Stimulated activated CD4-positive, alpha-beta T cell treated with anti-CD3 and anti-CD28 coated beads, Interleukin-4, amount 100 ng/mL, for 4 hours (primary cell): ENCODE results near the gene CCT7.
"Not testable (repeated sequence)": the region's sequence is repeated elsewhere in the genome, so short reads cannot be mapped to it uniquely, and the experiment has no call there.

ENCODE experiments used
- DNase-seq, 2 experiments: peaks; one replicate each; pipeline ENCODE4 v3.0.0-alpha.2; 2020

The CCT7 gene

GRCh38 chr2:73255907-73256617, 22.0 kb downstream of the CCT7 start:
- no peak for DNase-seq

GRCh38 chr2:73256618-73256922, 22.5 kb downstream of the CCT7 start:
- no peak for DNase-seq

- no peak for DNase-seq
These were observed 22.9 kb downstream of the CCT7 start for GRCh38 chr2:73257021-73257420.

GRCh38 chr2:73257425-73258125, 23.5 kb downstream of the CCT7 start:
- DNase-seq = peak in 1 of 2 experiments; percentile 12

DNA sequence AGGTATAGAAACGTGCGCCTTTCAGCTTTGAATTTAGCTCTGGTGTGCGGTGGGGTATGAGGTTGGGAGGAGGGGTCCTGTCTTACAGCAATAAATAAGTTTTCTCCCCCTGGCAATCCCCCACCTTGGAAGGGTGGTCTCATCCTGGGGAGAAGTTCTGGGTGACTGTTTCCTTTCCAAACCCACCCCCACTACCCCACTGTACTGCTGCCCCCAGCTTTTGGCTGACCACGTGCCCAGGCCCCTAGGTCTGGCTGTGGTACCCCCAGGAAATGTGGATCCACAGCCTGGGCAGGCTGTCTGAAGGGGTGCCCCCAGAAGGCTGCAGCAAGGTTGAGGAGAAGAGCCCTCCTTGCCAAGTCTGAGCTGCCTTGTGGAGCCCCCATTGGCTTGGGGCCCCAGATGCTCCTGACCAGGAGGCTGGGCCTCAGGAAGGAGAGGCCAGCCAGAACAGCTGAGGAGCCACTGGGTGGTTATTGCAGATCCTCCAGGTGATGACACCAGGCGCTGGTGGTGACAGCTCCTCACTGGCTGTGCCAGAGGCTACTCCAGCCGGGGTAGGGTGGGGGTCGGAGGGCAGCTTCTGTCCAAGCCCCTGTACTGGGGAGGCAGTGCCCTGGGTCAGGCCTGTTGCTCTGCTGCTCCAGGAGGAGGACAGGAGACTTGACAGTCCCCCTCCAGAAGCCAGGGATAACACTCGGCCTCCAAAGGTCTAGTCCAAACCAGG, 24.2 kb downstream of the CCT7 start:
- DNase-seq = no peak

GRCh38 chr2:73258913-73259215, 24.8 kb downstream of the CCT7 start:
- no peak for DNase-seq

DNA sequence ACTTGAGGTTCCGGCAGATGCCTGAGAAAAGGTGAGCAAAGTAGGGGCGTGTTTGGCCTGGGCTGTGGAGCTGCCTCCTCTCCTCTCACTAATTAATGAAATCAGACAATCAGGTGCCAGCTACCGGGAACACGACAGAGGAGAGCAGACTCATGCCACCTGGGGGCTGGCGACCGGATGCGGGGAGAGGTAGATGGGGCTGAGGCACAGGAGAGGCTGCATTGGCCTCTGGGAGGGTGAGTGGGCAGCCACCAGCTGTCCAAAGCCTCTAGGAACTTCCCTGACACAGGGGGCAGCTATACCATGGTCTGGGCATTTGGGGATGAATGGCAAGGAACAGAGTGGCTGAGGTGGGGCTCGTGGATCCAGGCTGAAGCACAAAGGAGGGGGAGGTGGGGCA, 25.2 kb downstream of the CCT7 start:
- no peak for DNase-seq

DNA sequence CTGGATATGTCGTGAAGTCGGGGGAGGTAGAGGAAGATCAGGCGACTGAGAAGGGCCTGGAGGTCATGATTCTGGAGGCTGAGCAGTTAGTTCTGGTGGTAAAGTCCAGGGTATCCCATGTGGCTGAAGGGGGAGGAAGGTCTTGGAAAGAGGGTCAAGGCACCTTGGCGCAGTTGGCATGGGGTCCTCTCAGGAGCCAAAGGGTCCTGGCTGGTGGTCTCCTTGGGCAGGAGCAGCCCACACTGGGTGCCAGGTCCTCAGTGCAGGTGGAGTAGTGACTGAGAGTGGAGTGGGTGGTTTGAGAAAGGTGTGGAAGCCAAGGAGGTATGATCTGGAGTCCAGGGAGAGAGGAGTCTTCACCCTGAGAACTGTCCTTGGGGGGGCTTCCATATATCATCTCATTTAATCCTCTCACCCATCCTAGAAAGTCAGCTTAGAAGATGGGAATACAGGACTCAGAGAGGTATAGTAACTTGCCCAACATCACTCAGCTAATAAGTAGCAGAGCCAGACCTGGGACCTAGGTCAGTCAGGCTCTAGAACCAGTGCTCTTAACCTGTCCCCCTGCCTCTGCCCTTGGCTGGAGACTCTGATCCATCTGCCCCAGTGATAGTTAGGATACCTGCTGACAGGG, 25.7 kb downstream of the CCT7 start:
- DNase-seq = no peak

- no peak for DNase-seq
These were observed 26.4 kb downstream of the CCT7 start for GRCh38 chr2:73260338-73260984.

GRCh38 chr2:73262108-73262651, 28.1 kb downstream of the CCT7 start:
- no peak for DNase-seq

- DNase-seq = not testable (repeated sequence)
These were observed 28.8 kb downstream of the CCT7 start for GRCh38 chr2:73262691-73263429.

DNA sequence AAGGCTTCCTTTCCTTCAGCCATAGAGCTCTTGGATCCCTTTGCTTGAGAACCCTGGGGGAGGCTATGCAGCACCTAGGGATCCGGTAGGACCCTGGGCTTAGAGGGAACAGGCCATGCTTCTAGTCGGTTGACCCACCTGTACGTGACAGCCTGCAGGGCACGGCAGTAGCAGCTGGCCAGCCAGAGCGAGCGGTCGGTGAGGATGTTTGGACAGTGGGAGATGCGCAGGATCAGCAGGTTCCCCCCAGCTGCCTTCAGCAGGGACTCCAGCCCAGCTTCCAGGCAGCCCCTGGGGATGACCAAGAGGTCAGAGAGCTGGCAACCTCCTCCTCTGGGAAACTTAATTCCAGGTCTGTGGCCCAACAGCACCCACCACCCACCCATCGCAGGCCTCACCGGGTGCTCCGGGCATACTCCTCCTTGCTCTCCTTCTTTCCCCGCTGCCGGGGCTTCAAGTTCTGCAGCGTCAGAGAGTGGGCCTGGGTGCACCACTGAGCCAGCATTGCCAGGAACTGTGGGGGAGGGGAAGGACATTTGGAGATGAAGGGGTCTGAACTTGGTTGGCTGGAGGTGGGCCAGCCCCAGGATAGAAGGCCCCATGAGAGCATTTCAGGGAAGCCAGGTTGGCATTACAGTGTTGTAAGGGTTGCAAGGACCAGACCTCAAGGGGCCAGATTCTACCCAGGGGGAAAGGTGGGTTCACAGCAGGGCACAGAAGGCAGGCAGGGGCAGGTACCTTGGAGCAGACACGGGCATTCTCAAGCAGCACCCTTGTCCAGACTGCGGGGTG, 29.6 kb downstream of the CCT7 start:
- no peak for DNase-seq

DNA sequence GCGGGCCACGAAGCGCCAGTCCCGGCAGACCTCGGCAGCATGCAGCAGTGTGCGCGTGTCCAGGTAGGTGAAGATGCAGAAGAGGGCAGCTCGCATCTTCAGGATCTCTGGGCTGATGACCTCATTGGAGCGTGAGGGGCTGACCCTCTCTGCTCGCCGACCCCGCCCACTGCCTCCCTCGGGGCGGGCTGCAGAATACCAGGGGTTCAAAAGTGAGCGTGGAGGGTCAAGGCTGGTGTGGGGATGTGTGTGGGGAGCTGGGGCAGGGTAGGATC, 30.2 kb downstream of the CCT7 start:
- DNase-seq = no peak

DNA sequence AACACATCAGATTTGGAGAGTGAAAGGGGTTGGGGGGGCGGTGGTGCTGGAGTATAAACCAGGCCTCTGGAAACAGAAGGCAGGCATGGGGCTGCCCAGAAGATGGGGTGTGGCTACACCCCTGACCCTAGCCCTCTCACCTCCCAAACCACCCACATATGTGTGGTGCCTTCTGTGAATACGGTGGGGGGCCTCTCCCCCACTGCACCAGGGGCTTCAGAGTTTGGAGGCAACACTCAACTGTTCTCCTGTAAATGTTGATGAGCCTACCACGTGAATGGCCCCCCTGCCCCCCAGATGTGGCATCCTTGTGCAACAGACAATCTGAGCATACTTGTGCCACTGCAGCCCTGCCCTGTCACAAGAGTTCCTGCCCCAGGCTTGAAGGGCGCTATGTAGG, 30.7 kb downstream of the CCT7 start:
- DNase-seq = no peak

DNA sequence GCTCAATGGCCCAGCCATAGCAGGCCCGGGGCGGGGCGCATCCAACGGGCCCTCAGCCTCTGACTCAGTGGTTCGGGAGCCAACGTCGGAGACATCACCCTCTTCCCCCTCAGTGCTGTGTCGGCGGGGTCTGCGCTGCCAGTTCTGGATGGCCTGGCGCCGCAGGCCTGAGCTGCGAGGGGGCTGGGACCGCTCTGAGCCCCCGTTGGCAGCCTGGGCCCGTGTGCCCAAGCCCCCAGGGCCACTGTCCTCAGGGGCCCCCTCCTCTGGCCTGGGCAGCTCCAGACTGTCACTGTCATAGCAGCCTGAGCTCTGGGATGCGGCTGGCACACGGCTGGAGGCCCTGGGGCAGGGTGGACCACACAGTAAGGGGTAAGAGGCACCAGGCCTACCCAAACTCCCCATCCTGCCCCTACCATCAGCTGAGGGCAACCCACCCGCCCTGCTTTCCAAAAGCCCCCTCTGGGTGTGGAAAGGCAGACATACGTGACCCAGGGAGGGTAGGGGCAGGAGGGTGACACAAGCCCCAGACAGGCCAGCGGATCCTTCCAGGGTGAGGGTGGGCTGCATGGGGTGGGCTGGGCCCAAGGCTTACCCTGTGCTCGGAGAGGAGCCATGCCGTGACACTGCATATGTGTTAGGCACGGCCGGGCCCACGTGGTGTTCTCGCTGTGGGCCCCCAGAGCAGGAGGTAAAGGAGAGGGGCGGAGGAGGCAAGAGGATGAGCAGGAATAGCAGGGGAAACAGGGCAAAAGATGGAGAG, 31.4 kb downstream of the CCT7 start:
- no peak for DNase-seq

DNA sequence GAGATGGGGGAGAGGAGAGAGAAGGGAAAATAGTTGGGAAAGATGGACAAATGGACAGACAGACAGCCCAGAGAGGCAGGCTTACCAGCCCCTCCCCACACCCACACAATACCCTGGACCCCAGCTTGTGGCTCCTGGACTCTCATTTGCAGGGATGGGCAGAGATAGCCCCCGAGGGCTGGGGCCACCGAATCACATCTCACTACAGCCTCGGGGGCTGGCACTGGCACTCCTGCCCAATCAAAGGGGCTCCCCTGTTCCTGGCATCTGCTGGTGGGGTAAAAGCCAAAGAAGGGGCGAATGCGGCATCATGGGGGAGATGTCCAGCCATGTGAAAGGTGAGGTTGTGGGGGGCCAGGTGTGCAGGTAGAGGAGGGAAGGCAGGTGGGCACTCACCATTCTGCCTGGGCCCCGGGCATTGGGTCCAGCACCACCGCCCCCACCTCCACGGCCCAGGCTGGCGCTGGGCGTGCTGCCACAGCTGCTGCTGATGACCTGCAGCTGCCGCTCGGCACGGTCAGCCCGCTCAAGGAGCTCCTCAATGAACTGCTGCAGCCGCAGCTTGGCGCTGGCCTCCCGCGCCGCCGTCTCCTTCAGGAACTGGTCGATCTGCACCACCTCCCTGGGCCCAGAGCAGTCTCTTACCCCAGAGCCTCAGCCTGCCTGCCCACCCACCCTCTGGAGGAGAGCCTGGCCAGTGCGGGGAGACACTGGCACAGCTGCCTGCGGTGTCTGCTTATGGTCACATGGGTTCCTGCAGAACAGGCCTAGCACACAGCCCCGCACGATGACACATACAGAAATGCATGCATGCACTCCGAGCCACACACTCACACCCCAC, 32.2 kb downstream of the CCT7 start:
- DNase-seq = no peak

DNA sequence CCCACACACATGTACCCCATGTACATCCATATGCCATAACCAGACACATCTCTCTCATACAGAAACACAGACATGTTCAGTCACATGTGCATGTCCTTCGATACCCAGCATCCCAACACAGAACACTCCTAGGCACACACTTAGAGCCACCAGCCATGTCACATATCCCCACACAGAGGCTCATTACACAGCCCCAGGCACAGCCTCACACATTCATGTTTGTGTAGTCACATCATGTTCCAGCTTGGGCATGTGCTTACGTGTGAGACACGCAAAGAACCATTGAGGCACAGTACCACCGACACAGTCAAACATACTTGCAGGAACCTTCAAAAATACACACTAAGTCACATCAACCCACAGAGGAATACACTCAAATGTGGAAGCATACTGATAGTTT, 32.9 kb downstream of the CCT7 start:
- DNase-seq = no peak

DNA sequence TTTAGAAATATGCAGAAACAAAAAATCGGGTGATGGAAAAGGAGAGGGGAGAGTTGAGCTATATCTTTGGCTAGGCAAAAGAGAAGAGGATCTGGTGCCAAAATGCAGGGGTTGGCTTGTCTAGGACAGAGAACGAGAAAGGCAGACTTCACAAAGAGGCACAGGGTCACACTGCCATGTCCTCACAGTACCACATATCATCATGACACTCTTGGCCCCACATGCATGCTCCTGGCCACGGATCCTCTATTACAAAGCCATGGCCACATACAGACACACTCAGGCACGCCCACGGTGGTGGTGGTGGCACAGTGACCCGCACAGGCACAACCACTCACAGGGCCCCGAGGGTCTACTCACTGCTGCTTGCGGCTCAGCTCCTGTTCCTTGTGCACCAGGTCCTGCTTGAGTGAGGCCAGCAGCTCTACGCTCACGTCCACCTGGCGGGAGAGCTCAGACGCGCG, 34.3 kb downstream of the CCT7 start:
- DNase-seq = no peak

- peak; percentile 70 to 71 for DNase-seq
These were observed 35.0 kb downstream of the CCT7 start for GRCh38 chr2:73268830-73269685.
